H4 (cell line): ENCODE results near the gene KRTAP12-1. TPM values are rescaled to one million over a fixed set of nuclear protein-coding genes. Genes with fewer than 3 reads are reported as not detected.
"Not testable (repeated sequence)": the region's sequence is repeated elsewhere in the genome, so short reads cannot be mapped to it uniquely, and the experiment has no call there.

Source experiments
- DNase-seq: peaks from one replicate; pipeline ENCODE4 v3.0.0-alpha.2; 2015; ENCODE audit warnings: low spot score
- total RNA-seq: library from RNA; depleted of rRNA; stranded (reverse); fragments of >200 nt; shearing (Covaris generic); gene quantifications from 2 replicates; pipeline ENCODE4 v1.2.3, GENCODE V29; 2014; rRNA removed

KRTAP12-1 gene
- total RNA-seq, 1 experiment from 2014 or later: not detected

DNA sequence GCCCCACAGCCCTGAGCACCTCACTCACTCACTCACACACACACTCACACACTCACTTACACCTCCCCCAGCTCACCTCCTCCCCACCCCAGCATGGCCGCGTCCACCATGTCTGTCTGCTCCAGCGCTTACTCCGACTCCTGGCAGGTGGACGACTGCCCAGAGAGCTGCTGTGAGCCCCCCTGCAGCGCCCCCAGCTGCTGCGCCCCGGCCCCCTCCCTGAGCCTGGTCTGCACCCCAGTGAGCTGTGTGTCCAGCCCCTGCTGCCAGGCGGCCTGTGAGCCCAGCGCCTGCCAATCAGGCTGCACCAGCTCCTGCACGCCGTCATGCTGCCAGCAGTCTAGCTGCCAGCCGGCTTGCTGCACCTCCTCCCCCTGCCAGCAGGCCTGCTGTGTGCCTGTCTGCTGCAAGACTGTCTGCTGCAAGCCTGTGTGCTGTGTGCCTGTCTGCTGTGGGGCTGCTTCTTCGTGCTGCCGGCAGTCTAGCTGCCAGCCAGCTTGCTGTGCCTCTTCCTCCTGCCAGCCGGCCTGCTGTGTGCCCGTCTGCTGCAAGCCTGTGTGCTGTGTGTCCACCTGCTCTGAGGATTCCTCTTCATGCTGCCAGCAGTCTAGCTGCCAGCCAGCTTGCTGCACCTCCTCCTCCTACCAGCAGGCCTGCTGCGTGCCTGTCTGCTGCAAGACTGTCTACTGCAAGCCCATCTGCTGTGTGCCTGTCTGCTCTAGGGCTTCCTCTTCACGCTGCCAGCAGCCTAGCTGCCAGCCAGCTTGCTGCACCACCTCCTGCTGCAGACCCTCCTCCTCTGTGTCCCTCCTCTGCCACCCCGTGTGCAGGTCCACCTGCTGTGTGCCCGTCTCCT, 35.4 kb downstream of the KRTAP12-1 start, which contains the start of gene KRTAP10-11:
Gene KRTAP10-11, plus strand, starts transcription at position 49 of the 856 bp plus-strand sequence. Its CDS starts 45 bp downstream, at position 94.
- not testable (repeated sequence) for DNase-seq

DNA sequence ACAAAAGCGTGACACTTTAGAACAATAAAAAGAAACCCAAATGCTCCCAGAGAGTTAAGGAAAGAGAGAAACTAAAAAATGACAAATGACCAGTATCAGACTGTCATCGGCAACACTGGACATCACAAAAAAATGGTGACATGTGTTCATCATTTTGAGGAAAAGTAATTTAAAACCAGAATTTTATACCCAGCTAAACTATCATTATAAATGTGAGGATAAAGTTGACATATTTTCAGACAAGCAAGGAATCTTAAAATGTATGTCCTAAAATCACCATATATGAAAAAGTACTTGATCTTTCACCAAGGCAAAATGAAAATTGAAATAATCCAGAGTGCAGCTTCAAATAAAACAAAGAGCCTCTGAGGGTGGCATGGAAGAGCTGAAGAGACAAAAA, 37.1 kb downstream of the KRTAP12-1 start:
- DNase-seq: no peak

DNA sequence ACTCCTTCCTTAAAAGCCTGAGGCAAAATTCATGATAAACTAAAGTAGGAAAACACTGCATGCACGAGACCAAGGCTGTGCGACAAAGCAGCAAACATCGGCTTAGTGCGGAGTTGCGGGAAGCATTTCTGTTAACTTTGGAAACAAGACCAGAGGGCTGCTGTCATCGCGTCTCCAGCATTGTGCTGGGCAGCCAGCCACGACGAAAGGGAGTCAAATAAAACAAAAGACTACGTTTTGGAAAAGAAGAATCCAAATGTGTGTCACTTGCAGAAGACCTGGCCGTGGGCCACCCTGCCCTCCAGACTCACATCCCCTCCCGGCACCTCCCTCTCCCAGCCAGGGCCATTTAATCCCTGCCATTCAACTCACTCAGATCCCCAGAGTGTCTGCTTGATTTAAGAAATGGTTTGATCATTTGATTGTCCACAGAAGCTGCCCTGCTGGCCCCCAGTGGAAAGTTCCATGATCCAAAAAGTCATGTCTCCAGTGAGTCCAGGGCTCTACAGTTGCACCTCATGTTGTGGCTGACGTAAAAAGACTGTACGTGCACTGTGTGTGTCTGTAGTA, 38.1 kb downstream of the KRTAP12-1 start:
- no peak for DNase-seq

DNA sequence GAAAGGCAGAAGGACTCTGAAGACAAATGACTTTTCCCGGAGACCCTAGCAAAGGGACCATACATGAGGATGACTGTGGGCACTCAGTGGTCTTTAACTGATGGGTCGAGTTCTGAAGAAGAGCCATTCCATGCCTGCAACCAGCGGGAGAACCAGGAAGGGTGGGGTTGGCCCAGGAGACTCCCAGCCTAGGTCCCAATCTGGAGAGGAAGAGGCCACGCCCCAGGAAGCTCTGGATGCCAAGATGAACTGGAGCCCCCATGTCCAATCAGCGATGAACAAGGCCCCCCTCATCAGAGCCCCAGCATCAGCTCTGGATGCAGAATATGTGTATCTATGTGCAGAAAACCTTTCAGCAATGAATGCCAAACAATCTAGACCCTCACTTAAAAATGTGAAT, 41.2 kb downstream of the KRTAP12-1 start:
- no peak for DNase-seq

DNA sequence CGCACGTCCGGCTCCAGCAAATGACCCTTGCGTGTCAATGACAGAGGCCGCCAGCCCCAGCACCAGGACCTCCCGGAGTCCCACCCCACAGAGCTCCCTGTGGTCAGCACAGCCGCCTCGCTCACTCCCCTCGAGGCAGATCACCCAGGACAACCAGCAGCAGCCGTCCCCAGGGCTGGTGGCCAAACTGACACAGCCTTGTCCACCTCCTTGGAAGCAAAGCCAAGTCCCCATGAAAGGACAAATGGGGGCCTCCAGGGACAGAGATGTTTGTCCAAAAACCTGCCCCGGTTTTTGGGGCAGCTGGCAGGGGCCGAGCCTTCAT, 42.7 kb downstream of the KRTAP12-1 start:
- no peak for DNase-seq

DNA sequence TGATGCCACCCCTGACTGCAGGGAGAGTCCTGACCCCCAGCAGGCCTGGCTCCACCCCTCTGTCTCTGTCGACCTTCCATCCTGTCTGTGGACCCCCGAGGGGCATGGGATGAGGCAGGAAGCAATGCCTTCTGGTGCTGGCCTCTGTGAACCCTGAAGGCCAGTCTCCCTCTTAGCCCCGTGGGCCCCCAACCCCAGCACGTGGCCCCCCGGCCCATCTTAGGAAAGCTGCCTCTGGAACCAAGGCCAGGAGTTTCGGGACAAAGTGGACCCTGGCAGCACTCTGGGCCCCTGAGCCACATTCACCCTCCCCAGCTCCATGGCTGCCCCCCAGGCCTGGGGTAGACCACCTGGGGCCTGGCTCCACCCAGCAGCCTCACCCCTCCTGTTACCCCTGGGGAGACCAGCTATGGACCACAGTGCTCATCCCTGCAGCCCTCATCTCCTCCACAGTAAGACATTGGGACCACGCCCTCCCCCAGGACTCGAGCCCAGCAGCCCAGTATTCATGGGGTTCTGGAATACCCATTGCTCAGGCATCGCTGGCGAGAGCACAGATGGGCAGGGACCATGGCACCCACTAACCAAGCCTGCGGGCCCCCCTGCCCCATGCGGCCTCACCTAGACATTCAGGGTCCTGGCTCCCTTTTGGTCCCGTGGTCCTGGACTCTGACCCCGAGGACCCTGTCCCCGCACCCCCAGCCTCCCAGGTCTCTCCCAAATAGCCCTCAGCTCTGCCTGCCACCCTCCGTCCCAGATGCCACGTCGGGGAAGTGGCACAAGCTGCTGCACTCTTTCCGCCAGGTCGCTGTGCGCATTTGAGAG, 43.2 kb downstream of the KRTAP12-1 start:
- not testable (repeated sequence) for DNase-seq

DNA sequence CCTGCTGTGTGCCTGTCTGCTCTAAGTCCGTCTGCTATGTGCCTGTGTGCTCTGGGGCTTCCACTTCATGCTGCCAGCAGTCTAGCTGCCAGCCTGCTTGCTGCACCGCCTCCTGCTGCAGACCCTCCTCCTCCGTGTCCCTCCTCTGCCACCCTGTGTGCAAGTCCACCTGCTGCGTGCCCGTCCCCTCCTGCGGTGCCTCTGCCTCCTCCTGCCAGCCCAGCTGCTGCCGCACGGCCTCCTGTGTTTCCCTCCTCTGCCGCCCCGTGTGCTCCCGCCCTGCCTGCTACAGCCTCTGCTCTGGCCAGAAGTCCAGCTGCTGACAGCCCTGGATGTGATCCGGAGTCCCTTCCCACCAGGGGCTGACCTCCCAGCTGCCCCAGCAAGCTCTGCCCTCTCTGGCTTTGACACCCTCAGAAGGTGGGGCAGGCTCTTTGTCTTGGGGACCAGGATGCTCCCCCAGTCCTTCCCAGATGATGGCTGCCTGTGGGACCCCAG, 44.1 kb downstream of the KRTAP12-1 start:
- DNase-seq: not testable (repeated sequence)

DNA sequence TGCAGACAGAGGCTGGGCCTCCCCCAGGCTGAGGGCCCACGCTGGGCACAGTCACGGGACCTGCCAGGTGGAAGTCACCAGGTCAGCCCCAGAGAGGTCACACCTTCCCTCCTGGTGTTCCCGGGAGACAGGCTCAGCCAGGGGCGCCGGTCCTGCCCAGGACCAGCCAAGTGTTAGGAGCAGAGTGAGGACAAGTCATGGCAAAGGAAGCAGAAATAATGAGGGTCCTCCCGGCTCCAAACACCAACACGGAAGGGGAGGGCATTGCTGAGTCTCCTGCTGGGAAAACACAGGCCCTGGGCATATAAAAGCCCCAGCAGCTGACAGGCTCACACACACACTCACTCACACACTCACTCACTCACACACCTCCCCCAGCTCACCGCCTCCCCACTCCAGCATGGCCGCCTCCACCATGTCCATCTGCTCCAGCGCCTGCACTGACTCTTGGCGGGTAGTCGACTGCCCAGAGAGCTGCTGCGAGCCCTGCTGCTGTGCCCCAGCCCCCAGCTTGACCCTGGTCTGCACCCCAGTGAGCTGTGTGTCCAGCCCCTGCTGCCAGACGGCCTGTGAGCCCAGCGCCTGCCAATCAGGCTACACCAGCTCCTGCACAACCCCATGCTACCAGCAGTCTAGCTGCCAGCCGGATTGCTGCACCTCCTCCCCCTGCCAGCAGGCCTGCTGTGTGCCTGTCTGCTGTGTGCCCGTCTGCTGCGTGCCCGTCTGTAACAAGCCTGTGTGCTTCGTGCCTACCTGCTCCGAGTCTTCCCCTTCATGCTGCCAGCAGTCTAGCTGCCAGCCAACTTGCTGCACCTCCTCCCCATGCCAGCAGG, 44.7 kb downstream of the KRTAP12-1 start, which contains the start of gene KRTAP10-10:
Gene KRTAP10-10, plus strand, starts transcription at position 339 of the 833 bp plus-strand sequence. Its CDS starts 62 bp downstream, at position 401.
- DNase-seq: no peak

DNA sequence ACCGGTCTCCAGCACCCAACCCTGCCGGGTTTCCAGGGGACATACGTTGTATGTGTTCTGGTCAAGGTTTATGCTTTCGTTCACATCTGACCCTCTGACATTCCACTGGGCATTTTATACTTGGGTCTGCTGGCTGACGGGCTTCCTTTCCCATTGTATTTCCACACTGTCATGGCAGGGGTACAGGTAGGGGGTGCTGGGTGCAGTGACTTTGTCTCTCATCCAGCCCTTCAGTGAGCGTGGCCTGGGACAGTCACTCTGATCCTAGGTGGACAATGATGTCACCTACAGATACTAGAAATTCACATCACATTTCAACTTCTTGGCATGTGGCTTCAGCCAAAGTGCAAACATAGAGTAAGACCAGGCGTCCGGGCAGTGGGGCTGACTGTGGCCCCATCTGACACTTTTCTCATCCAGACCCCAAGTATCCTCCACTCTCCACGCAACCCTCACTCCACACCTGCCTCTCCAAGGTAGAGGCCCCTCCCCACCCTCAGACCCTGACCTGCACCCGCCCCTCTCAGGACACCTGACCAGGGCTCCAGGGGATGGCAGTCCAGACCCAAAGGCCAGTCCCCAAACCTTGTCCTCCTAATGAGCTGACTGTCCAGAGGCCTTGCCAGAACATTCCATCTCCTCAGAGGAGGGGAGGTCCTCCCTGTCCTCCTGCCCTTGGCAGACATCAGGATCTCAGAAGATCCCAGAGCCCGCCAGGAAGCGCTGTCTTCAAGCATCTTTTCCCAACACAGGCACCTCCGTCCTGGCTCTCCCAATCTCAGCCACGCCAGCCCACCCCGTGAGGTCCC, 45.5 kb downstream of the KRTAP12-1 start:
- no peak for DNase-seq

DNA sequence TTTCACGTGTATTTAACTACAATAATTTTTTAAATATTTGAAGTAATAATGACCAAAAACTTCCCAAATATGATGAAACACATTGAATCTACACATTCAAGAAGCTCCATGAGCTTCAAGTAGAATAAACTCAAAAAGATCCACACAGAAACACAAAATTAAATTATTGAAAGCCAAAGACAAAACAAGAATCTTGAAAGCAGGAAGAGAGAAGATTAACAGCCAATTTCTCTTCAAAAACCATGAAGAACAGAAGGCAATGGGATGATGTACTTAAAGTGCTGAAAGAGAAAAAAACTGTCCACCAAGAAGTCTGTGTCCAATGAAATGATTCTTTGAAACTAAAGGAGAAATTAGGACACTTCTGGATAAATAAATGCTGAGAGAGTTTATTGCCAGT, 49.9 kb downstream of the KRTAP12-1 start:
- DNase-seq: no peak

Other genes starting within 250 kb of the KRTAP12-1 start
- gene LRRC3, start 226.7 kb downstream of the KRTAP12-1 start, total RNA-seq: 0.37 and 0.52 TPM in 2 replicates
- gene KRTAP10-1, start 142.0 kb downstream of the KRTAP12-1 start, total RNA-seq: not detected in 2 replicates
- gene KRTAP10-2, start 130.7 kb downstream of the KRTAP12-1 start, total RNA-seq: not detected in 2 replicates
- gene KRTAP10-3, start 123.4 kb downstream of the KRTAP12-1 start, total RNA-seq: not detected in 2 replicates
- not detected in 2 replicates for gene KRTAP10-4, start 108.4 kb downstream of the KRTAP12-1 start, total RNA-seq
- gene KRTAP10-5, start 101.6 kb downstream of the KRTAP12-1 start, total RNA-seq: not detected in 2 replicates
- gene KRTAP10-6, start 89.7 kb downstream of the KRTAP12-1 start, total RNA-seq: not detected in 2 replicates
- gene KRTAP10-7, start 81.6 kb downstream of the KRTAP12-1 start, total RNA-seq: not detected in 2 replicates
- gene KRTAP10-8, start 70.1 kb downstream of the KRTAP12-1 start, total RNA-seq: not detected in 2 replicates
- not detected in 2 replicates for gene KRTAP10-9, start 55.1 kb downstream of the KRTAP12-1 start, total RNA-seq
- not detected in 2 replicates for gene KRTAP10-10, start 44.8 kb downstream of the KRTAP12-1 start, total RNA-seq
- gene KRTAP10-11, start 35.7 kb downstream of the KRTAP12-1 start, total RNA-seq: not detected in 2 replicates
- not detected in 2 replicates for gene KRTAP12-4, start 27.5 kb downstream of the KRTAP12-1 start, total RNA-seq
- gene KRTAP12-3, start 24.2 kb downstream of the KRTAP12-1 start, total RNA-seq: not detected in 2 replicates
- not detected in 2 replicates for gene KRTAP12-2, start 15.2 kb downstream of the KRTAP12-1 start, total RNA-seq
- not detected in 2 replicates for gene KRTAP10-12, start 15.0 kb upstream of the KRTAP12-1 start, total RNA-seq
- 0.08 TPM in 1 of 2 replicates, not detected in the other for gene TSPEAR, start 29.4 kb upstream of the KRTAP12-1 start, total RNA-seq
- gene UBE2G2, start 119.7 kb upstream of the KRTAP12-1 start, total RNA-seq: 55.6 and 68.9 TPM in 2 replicates
- 155 and 177 TPM in 2 replicates for gene SUMO3, start 135.9 kb upstream of the KRTAP12-1 start, total RNA-seq
- 239 and 246 TPM in 2 replicates for gene PTTG1IP, start 191.5 kb upstream of the KRTAP12-1 start, total RNA-seq
- 0.91 and 1.9 TPM in 2 replicates for gene ITGB2, start 238.7 kb upstream of the KRTAP12-1 start, total RNA-seq